T-helper 17 cell (primary cell): Measurements from ENCODE around the gene PBX3. TPM values are rescaled to one million over a fixed set of nuclear protein-coding genes. Genes with fewer than 3 reads are reported as not detected.

ENCODE experiments used
- ATAC-seq: fragments of 150-1000 bp; cut with Tn5 transposase; 2 replicates; pipeline ENCODE4 v1.10.0; 2021; ENCODE audit warnings: mild to moderate bottlenecking, moderate library complexity
- DNase-seq, 3 donors: peaks; one replicate each; pipeline versions ENCODE4 v3.0.0 to v3.0.0-alpha.2; 2020 to 2021
- H3K9me3 ChIP-seq: one replicate; pipeline ENCODE4 v1.7.0; 2013; ENCODE audit warnings: low read length, mild to moderate bottlenecking; ENCODE audit not compliant: control insufficient read depth, poor library complexity, severe bottlenecking
- H3K27ac Mint-ChIP-seq: one replicate; pipeline ENCODE4 v1.8.0; 2022; ENCODE audit warnings: mild to moderate bottlenecking, moderate library complexity, mixed read lengths
- H3K27me3 Mint-ChIP-seq: one replicate; pipeline ENCODE4 v1.8.0; 2022; ENCODE audit warnings: mixed read lengths
- H3K36me3 Mint-ChIP-seq: one replicate; pipeline ENCODE4 v1.8.0; 2022; ENCODE audit warnings: low read depth, mixed read lengths
- H3K4me1 Mint-ChIP-seq: one replicate; pipeline ENCODE4 v1.8.0; 2022; ENCODE audit warnings: mild to moderate bottlenecking, mixed read lengths
- H3K4me3 Mint-ChIP-seq: one replicate; pipeline ENCODE4 v1.8.0; 2022; ENCODE audit warnings: mild to moderate bottlenecking, moderate library complexity, mixed read lengths
- total RNA-seq, 4 donors: library from RNA in 2 of 4; stranded (reverse) in 2 of 4; gene quantifications; one replicate each; pipeline ENCODE4 v1.2.3 and lab custom pipeline; 2022 to 2026

Gene PBX3
- total RNA-seq, 2 donors from 2014 or later, result 15.5 to 18.6 TPM

- no peaks in the 10 kb centered on the region for H3K9me3 ChIP-seq
- H3K36me3 Mint-ChIP-seq, result no peaks in the 10 kb centered on the region
- H3K4me3 Mint-ChIP-seq, result no peak overlapping the region
- peaks cover 11% of the 10 kb centered on the region for H3K4me1 Mint-ChIP-seq
- no peak overlapping the region for H3K27ac Mint-ChIP-seq
- ATAC-seq (no peak), DNase-seq (no peak)
- H3K27me3 Mint-ChIP-seq, result peaks cover 6% of the 10 kb centered on the region
Observed at GRCh38 chr9:125743682-125744428, 3.3 kb upstream of the PBX3 start.

GRCh38 chr9:125744616-125745015, 2.6 kb upstream of the PBX3 start:
- Mint-ChIP-seq H3K27me3 (peaks cover 6% of the 10 kb centered on the region), H3K4me3 (no peak overlapping the region), H3K4me1 (peaks cover 16% of the 10 kb centered on the region), H3K27ac (no peak overlapping the region), H3K36me3 (no peaks in the 10 kb centered on the region)
- no peak for DNase-seq
- H3K9me3 ChIP-seq, result no peaks in the 10 kb centered on the region
- ATAC-seq, result no peak

- ATAC-seq (no peak), DNase-seq (no peak)
Observed at GRCh38 chr9:125745018-125745417, 2.2 kb upstream of the PBX3 start.

GRCh38 chr9:125745682-125746016, 1.5 kb upstream of the PBX3 start:
- H3K27me3 Mint-ChIP-seq, result peaks cover 6% of the 10 kb centered on the region
- ATAC-seq, result no peak
- DNase-seq, result no peak
- peak overlapping the region; percentile 93 for H3K27ac Mint-ChIP-seq
- no peaks in the 10 kb centered on the region for H3K36me3 Mint-ChIP-seq
- H3K9me3 ChIP-seq, result no peaks in the 10 kb centered on the region
- peaks cover 17% of the 10 kb centered on the region for H3K4me1 Mint-ChIP-seq
- H3K4me3 Mint-ChIP-seq, result peak overlapping the region; percentile 96

More at GRCh38 chr9:125745018-125745417, 2.2 kb upstream of the PBX3 start:
- Mint-ChIP-seq H3K36me3 (no peaks in the 10 kb centered on the region), H3K4me3 (peak overlapping the region; percentile 96), H3K4me1 (peaks cover 16% of the 10 kb centered on the region), H3K27me3 (peaks cover 6% of the 10 kb centered on the region), H3K27ac (no peak overlapping the region)
- no peaks in the 10 kb centered on the region for H3K9me3 ChIP-seq

- ATAC-seq (peak; percentile 87), DNase-seq (peak; percentile 88 to 93 (median 89))
- Mint-ChIP-seq H3K4me1 (peaks cover 20% of the 10 kb centered on the region), H3K4me3 (peak overlapping the region; percentile 96), H3K27ac (peak overlapping the region; percentile 93), H3K27me3 (peaks cover 6% of the 10 kb centered on the region), H3K36me3 (no peaks in the 10 kb centered on the region)
- no peaks in the 10 kb centered on the region for H3K9me3 ChIP-seq
Observed at GRCh38 chr9:125746017-125746773, 978 bp upstream of the PBX3 start.

- no peak for DNase-seq
- no peaks in the 10 kb centered on the region for H3K9me3 ChIP-seq
- ATAC-seq, result peak; percentile 17
- Mint-ChIP-seq H3K27ac (no peak overlapping the region), H3K4me1 (peaks cover 20% of the 10 kb centered on the region), H3K27me3 (peaks cover under 1% of the 10 kb centered on the region), H3K36me3 (no peaks in the 10 kb centered on the region), H3K4me3 (peak overlapping the region; percentile 96)
Observed at GRCh38 chr9:125746774-125747052, 460 bp upstream of the PBX3 start.

- Mint-ChIP-seq H3K4me1 (peaks cover 20% of the 10 kb centered on the region), H3K27ac (peak overlapping the region; percentile 34), H3K27me3 (no peaks in the 10 kb centered on the region), H3K4me3 (peak overlapping the region; percentile 89), H3K36me3 (no peaks in the 10 kb centered on the region)
- ATAC-seq, result no peak
- H3K9me3 ChIP-seq, result no peaks in the 10 kb centered on the region
- DNase-seq, result peak; percentile 23 to 32 (median 29)
Observed at GRCh38 chr9:125747765-125748445, 732 bp downstream of the PBX3 start.

GRCh38 chr9:125748446-125749099, 1.4 kb downstream of the PBX3 start:
- peak overlapping the region; percentile 34 for H3K27ac Mint-ChIP-seq
- H3K4me1 Mint-ChIP-seq, result peaks cover 20% of the 10 kb centered on the region
- ATAC-seq (no peak), DNase-seq (no peak)
- no peaks in the 10 kb centered on the region for H3K27me3 Mint-ChIP-seq
- H3K36me3 Mint-ChIP-seq, result no peaks in the 10 kb centered on the region
- H3K9me3 ChIP-seq, result no peaks in the 10 kb centered on the region
- H3K4me3 Mint-ChIP-seq, result peak overlapping the region; percentile 89

- Mint-ChIP-seq H3K4me3 (peak overlapping the region; percentile 69), H3K36me3 (no peaks in the 10 kb centered on the region), H3K27ac (no peak overlapping the region), H3K27me3 (no peaks in the 10 kb centered on the region), H3K4me1 (peaks cover 20% of the 10 kb centered on the region)
- no peak for DNase-seq
- H3K9me3 ChIP-seq, result no peaks in the 10 kb centered on the region
- no peak for ATAC-seq
Observed at GRCh38 chr9:125749287-125749935, 2.2 kb downstream of the PBX3 start.

- peak overlapping the region; percentile 69 for H3K4me3 Mint-ChIP-seq
- no peaks in the 10 kb centered on the region for H3K27me3 Mint-ChIP-seq
- H3K27ac Mint-ChIP-seq, result no peak overlapping the region
- H3K36me3 Mint-ChIP-seq, result no peaks in the 10 kb centered on the region
- no peak for DNase-seq
- H3K4me1 Mint-ChIP-seq, result peaks cover 20% of the 10 kb centered on the region
- ATAC-seq, result no peak
- H3K9me3 ChIP-seq, result no peaks in the 10 kb centered on the region
Observed at GRCh38 chr9:125749951-125750626, 2.9 kb downstream of the PBX3 start.

GRCh38 chr9:125750627-125751011, 3.4 kb downstream of the PBX3 start:
- no peak overlapping the region for H3K4me3 Mint-ChIP-seq
- H3K9me3 ChIP-seq, result no peaks in the 10 kb centered on the region
- H3K36me3 Mint-ChIP-seq, result no peaks in the 10 kb centered on the region
- no peak overlapping the region for H3K27ac Mint-ChIP-seq
- ATAC-seq (no peak), DNase-seq (no peak)
- no peaks in the 10 kb centered on the region for H3K27me3 Mint-ChIP-seq
- H3K4me1 Mint-ChIP-seq, result peaks cover 20% of the 10 kb centered on the region

GRCh38 chr9:125752070-125752628, 5.0 kb downstream of the PBX3 start:
- H3K4me3 Mint-ChIP-seq, result no peak overlapping the region
- no peaks in the 10 kb centered on the region for H3K9me3 ChIP-seq
- DNase-seq, result no peak
- no peak for ATAC-seq
- H3K27me3 Mint-ChIP-seq, result no peaks in the 10 kb centered on the region
- no peak overlapping the region for H3K27ac Mint-ChIP-seq
- H3K4me1 Mint-ChIP-seq, result peaks cover 18% of the 10 kb centered on the region
- H3K36me3 Mint-ChIP-seq, result no peaks in the 10 kb centered on the region
